Activated CD4-positive, alpha-beta T cell treated with anti-CD3 and anti-CD28 coated beads, Interleukin-2, amount 50 U/mL, for 48 hours (primary cell): ENCODE results near the gene ASB2.

ENCODE experiments used
- DNase-seq, 2 experiments: peaks; one replicate each; pipeline ENCODE4 v3.0.0-alpha.2; 2020

ASB2 gene

DNA sequence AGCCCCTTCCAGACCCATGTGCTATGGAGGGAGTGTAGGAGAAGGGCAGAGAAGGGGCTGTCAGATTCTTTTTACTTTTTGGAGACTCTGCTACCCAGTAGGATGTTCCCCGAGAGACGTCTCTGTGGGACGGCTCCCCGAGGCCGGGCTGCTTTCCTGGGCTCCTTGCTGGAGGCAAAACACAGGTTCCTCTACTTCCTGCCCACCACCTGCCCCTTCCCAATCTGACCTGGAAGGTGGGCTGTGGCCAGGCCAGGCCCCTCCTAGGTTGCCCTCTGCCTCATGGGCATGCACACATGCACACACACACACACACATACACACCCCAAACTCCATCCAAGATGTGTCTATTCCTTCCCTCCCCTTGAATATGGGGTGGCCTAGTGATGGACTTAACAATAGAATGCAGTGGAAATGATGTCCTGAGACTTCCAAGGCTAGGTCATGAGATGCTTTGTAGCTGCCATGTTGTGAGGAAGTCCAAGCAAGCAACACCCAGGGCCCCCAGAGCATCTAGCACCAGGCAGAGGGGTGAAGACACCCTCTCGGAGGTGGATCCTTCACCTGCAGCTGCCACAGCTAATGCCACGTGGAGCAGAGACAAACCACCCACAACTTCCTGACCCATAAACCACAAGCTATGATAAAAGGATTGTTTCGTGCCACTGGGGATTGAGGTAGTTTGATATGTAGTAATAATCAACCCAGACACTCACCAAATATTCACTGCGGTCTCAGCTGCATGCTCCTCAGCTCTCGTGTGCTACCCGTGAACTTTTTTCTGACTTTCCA lies 1.6 kb upstream of the ASB2 start:
- DNase-seq: peak; percentile 73 to 79

DNA sequence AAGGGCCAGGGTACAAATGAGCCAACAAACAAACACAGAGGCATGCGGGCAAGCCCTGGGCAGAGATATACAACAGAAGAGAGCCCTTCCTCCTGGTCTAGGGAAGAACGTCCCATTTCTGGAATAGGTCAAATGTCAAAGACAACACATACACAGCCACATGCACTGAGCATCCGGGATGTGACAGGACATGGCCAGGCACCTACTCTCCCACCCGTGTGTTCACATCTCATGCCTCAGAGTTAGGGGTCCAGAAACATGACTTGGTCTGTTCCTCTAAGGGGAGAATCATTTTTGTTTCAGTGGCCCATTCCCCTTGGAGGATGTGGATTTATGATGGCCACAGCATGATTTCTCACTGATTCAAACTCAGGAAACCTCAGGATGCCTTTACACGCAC lies 801 bp upstream of the ASB2 start:
- no peak for DNase-seq

DNA sequence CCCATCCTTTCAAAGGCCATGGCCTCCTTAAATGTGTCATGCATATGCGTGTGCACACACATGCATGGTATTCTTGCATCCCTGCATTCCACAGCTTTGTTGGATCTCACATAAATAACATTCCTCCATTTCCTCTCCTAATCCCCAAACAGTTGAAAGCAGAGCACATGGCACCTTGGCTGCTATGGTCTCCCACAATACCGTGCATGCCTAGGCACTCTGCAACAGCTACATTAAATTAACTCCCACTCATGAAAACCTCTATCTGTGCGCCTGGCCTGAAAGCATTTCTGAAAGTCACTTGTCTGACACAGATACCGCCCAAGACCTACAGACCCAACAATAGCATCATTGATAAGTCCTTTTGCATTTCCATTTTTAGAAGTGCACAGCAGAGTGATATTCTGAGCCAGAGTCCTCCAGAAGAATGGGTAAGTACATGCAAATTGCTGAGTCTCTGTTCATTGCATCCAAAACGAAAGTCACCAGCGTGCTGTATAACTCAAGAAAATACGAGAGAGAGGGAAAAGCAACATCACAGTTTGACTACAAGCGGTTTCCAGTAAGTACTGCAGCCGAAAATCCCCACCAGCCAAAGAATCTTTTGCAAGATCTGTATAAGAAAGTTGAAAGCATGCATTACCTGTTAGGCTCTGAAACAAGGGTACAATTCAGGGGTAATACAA lies 436 bp downstream of the ASB2 start:
- peak in 1 of 2 experiments; percentile 52 for DNase-seq

DNA sequence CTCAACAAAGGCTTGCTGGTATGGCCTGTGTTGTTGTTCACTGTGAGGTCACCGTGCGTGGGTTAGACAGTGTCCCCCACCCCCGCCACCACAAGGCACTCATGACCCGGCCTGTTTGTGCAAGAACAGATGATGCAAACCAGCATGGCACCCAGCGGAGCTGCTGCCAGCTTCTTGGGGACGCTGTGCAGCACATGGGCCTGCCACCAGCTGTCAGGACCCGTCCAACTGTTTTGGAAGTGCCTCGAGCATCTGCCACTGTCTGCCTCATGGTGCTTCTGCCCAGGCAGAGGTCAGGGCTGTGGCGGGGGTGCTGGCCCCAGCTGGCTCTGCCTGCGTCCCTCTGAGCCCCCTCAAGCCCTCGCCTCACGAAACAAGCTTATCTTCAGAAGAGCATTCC lies 1.5 kb downstream of the ASB2 start:
- no peak for DNase-seq

DNA sequence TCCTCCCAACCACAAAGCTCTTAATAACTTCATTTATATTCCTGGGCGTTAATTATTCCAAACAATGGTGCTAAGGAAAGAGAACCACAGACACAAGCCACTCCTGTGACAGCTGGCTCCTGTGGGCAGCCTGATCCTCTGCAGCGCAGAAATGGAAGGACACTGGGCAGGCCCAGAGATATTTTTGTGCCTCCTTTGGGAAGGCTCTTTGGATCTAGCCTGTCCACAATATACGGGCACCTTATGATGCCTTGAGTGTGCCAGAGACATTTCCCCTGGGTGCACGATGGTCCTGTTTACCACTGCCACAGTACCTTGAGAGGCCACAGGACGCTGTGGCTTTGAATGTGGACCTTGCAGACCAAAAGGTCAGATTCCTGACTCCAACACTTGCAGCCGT lies 2.1 kb downstream of the ASB2 start:
- DNase-seq: no peak

DNA sequence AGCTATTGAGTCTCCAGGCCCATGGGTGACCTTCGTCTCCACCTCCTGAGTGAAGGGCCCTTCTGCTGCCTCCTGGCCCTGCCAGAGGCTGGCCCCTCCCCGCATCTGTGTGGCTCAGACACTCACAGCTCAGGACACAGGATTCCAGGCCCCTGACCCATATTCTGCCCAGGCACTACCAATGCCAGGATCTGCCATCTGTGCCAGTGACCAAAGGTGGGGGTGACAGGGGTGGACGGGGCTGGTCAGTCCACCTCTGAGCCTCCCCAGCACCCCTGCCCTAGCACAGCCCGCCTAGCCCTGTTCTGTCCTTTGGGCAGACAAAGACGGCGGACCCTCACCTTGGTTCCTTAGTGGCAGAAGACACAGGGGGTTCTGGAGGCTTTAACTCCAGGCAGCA lies 2.8 kb downstream of the ASB2 start:
- no peak for DNase-seq

DNA sequence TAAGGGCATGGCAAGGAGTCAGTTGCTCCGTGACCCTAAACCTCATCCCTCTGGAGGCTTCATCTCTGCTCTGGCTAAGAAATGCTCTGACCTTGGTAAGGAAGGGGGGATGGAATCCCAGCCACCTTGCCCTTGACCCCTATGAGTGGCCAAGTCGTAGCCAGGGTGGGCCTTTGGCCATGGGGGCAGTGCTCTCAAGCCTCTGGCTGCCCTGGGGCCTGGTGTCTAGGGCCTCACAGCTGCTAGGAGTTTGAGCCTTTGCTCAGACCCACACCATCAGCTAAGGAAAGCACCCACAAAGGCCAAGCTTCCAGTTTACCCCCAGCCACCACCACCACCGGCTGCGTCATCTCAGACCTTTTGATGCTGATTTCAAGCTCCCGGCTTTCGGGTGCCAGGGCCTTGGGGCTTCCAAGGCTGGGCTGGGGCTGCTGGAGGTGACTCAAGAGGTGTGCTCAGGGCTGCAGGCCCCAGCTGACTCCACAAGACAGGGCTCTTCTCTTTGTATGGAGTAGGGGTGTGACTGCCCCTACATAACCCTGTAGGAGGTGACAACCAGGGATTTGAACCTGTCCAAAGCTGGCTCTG lies 3.7 kb downstream of the ASB2 start:
- peak in 1 of 2 experiments; percentile 60 for DNase-seq

DNA sequence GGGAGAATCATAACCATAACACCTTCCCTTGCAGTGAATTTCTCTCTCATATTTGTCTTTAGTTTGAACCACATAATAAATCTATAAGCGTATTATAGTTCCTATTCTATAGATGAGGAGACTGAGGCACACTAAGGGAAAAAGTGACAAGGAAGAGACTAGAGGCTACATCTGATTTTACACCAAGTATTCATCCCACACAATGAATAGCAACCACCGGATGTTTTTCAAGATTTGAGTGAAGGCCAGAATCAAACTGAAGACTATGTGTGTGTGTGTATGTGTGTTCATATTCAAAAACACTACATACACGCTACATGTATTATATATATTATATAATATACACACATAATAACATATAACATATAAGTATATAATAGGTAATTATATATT lies 4.7 kb downstream of the ASB2 start:
- DNase-seq: no peak

DNA sequence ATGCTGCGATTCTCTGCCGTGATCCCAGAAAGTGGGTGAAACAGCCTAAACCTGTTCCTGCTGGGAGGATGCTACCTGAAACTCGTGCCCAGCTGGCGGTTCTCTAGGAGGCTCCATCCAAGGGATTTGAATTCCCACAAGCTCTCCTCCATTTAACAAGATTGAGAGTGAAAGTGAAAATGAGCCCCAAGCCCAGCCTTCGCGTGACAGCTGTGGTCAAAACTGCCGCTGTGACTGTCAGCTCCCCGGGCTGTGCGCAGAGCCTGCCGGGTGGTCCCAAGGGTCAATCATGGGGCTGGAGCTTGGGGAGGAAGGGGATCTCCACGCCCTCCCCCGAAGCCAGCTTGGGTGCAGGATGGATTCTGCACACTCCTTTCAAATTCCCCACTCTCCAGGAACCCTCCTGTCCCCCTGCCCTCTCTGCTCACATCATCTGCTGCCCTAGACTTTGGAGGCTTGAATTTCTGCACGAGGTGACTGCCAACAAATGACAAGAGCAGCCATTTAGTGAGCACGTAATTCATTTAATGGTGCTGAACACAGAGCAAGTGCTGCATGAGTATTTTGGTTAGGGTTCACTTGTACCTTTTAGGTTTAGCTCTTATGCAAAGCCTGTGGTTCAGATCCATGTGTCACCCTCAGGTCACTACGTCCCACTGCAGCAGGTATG lies 5.3 kb downstream of the ASB2 start:
- DNase-seq: peak; percentile 69 to 78

DNA sequence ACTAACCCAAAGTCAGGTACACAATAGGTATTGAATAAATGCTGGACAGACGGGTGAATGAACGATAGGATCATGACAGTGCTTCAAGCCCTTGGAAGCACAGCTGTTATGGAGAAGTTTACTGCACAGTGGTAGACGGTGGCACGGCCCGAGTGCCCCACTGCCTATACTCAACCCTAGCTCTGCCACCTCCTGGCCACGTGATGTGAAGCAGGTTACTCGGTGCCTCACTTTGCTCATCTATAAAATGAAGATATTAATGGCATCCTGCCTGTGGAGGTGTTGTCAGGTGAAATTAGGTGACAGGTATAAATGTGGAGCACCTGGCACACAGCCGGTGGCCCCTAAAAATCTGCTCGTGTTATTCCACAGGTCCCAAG lies 5.8 kb downstream of the ASB2 start:
- peak; percentile 69 to 76 for DNase-seq

DNA sequence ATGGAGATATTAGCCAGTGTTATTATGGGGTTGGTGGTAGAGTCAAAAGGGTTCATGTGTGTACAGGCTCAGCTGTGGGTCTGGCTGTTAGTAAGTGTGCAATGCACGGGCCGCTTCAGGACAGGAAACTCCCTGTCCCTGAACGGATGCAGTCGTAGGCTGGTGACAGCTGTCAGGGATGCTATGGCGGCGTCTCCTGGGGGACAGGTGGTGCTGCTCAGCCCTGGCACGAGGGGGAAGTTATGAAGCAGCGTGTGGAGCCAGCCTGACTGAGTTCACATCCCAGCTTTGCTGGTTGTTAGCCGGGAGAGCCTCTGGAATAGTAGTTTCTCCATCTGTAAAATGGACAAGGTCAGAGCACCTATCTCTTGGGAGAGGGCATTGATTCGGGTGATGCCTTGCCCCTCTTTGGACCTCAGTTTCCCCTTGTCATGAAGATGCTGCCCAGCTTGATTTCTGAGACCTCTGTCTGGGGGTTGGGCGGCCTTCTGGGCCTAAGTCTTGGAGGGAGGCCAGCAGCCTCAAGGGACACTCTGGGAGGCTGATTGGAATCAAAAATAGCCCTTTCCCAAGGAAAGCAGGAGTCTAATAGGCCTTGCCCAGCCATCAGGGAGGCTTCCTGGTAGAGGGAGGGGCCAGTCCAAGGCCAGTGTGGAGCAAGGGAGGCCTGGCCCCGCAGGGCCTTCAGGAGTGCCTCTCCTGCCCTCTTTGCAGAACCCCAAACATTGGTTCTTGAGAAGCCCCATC lies 7.1 kb downstream of the ASB2 start:
- DNase-seq: no peak

DNA sequence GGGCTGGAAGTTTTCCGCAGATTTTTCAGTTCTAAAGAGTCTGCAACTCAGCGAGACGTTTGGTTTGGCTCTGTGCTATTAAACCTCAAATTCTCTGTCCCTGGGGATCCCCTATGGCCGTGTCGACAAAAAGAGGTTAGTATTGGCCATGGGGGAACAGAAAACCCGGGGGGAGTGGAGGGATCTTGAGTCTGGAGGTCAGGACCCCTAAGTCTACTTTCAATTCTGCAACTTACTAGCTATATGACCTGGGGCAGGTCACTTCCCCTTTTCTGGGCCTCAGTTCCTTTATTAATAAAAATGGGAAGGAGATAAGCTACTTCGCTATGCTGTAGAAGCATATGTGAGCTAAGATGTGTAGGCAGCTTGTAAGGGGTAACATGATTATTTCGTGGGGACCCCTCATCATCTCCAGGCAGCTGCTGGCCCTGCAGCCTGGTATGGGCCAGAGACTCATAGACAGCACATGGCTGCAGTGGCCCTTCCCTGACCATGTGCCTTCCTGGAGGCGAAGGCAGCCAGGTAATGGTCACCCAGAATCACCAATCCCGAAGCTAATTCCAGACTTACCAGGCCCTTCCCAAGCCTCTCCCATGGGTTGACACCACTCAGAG lies 8.6 kb downstream of the ASB2 start:
- no peak for DNase-seq

DNA sequence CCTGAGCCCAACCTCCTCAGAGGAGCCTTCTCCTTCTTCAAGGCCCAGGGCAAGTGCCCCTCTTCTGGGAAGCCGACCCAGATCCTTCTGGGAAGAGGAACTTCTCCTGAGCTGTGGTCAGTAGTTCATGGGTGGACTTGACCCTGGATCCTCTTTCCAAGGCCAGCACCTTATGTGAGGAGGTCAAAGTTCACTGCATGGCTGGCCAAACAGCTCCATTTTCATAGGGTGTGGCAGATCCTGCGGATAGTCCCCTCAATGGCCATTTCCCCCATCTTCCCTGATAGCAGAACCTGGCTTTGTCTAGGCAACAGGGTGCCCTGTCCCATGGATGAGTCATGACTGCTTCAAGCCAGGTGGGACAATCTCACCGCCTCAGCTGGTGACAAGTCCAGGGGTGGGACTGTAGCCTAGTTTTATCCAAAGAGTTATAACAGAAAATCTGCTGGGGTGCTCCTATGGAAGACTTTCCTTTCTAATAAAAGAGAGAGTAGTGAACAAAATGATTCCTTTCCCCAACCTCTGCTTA lies 10.4 kb downstream of the ASB2 start:
- DNase-seq: no peak

DNA sequence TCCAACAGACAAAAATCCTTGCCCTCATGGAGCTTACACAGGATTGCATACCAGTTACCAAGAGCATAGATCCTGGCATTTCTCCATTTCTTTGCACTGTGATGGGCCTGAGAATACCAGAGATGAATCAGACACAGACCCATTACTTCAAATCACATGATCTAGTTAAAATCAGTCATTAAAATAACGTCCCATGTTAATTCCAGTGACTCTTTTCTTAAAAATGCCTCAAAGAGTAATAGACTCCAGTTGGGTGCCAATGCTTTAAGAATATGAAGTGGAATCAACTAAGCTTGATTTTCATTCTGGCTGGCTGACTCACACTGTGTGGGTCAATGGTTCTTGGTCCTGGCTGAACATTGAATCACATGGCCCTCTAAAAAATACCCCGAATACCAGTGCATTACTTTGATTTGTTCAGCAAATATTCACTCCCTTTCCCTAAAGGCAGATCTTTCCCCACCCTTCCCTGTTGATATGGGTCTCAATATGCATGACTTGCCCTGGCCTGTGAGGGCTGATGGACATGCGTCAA lies 11.0 kb downstream of the ASB2 start:
- no peak for DNase-seq

DNA sequence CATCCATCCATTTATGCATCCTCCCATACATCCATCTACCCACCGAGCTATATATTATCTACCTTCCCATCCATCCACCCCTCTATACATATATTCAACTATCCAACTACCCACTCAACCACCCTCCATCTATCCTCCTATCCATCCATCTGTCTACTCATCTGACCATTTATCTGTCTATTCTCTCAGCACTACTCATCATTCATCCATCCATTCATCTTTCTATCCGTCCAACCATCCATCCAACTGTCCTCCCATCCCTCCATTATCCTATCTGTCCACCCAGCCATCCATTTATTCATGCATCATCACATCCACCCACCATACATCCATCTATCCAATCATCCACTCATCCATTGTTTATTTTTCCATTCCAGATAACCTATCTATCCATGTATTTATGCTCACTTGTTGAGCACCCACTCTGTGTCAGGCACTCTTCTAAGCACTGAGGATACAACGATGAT lies 11.5 kb downstream of the ASB2 start:
- no peak for DNase-seq

DNA sequence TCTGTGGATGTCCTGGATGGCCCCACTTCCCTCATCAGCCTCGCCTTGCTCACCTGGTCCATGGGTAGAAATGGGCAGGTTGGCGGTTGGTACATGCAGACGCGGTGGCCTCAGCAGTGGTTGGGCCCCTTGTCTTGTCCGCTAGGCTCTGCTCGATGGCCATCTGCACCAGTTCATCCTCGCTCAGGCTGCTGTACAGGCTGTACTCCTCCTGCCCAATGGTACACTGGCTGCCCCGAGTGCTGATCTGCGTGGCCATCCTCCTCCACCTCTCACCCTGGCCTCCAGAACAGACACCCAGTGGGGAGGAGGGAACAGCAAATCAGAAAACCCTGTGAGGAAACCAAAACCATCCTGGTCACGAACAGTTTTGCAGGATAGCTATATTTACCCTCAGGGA lies 12.1 kb downstream of the ASB2 start:
- no peak for DNase-seq

DNA sequence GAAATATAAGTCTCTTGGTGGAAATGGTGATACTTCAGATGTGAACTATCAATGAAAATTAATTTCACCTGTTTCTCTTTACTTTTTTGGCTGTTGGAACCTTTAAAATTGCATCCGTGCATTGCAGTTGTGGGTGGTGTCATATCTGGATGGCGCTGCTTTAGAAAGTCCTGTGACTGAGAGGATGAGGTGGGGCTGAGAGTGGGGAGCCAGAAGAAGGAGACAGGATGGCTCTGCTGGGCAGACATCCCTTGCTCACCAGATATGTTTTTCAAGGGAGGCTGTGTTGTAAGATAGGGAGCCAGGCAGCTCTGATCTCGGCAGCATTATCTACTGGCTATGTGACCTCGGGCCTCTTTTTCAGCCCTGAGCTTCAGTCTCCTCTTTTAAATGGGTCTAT lies 12.7 kb downstream of the ASB2 start:
- DNase-seq: peak in 1 of 2 experiments; percentile 26

DNA sequence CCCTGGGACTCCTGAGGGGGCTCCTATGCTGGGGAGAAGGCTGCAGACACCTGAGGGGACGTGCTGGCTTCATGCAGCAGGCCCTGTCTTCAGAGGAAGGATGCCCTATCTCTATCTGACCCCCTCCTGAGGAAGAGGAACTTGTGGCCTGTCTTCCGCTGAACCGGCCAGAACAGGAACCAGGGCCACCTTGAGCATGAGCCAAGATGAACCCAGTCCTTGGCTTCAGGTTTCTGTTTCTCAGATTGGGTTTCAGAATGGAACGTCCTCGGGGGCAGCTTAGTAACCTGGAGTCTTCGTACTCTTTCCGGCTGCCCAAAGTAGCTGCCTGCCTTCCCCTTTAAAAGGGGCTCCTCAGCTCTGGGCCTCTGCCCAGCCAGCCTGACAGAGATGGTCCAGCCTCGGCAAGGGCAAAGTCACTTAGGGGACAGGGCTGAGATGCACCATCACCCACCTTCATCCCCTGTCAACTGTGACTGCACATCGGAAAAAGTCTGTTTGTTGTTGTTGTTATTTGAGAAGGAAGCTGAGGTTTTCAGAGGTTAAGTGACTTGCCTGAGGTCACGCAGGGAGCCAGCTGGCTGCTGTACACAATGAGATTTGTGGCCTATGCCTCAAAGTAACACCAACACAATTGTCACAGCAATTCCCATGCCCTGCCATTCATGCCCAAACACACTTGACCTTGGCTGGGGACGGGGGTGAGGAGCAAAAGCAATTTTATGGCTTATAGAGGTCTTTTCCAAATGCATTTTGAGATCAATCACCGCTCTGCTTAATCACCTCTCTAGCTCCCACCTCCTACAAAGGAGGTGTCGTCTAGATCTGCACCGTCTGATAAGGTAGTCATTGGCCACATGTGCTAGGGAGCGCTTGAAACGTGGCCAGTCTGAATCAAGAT lies 13.4 kb downstream of the ASB2 start:
- DNase-seq: peak in 1 of 2 experiments; percentile 59

DNA sequence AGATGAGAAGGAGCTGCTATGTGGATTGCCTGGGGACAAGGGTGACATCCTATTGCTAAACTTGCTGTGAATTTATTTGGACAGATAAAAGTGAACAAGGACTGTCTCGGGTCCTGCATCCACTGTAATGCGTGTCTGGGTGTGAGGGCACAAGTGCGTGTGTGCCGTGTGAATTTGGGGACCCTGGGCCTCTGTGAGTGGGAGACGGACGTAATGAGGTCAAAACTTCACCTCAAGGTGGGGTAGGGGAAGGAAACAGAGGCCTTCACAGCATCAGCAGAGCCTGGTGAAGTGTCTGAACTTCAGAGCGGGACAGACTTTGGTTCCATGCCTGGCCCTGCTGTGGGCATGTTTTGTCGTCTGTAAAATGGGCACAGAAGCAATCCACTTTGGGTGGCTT lies 14.8 kb downstream of the ASB2 start:
- peak in 1 of 2 experiments; percentile 31 for DNase-seq

DNA sequence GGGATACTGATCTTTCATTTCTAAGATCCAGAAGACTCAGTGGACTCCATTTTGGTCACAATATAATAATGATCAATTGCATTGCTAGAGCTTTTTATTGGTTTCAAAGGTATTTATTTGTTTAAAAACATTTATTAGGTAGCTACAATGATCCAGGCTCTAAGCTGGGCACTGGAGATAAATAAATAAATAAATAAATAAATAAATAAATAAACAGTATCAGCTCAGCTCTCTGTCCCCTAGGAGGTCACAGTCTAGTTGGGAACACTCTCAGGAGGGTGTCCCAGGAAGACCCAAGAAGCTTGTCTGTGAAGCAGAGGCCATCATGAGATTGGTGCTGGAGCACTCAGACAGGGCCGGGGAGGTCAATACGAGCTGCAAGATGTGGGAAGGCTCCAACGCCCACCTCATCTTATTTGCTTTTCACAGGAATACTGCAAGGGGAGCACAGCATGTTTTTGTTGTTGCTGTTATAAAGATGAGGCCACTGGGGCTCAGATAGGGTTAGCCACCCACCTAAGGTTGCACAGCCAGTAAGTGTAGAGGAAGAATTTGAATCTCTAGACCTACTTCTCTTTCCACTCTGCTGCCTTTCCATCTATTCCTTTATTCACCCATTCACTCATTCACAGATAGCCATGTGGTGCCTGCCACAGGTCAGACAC lies 15.5 kb downstream of the ASB2 start:
- DNase-seq: no peak
